ENCODE data around the gene PCCA.

DNA sequence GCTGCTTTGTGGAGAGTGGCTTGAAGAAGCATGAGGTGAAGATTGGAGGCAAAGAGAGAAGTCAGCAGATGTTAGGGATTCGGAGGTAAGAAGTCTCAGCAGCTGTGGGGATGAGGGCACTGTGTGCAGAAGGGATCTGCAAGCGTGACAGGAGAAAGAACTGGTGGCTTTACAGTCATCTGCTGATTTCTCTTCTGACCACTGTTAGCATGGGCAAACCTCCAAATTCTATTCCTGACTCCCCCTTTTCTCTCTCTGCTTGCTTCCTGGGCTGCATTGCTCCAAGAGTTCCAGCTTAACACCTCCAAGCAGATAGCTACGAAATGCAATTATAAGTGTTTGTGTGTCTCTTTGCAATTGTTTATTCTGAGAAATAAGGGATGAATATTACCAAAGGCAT is 340.1 kb downstream of the PCCA start:
- TF ChIP-seq, protein P1, sequence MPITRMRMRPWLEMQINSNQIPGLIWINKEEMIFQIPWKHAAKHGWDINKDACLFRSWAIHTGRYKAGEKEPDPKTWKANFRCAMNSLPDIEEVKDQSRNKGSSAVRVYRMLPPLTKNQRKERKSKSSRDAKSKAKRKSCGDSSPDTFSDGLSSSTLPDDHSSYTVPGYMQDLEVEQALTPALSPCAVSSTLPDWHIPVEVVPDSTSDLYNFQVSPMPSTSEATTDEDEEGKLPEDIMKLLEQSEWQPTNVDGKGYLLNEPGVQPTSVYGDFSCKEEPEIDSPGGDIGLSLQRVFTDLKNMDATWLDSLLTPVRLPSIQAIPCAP (CRISPR knock-in tag; IDR thresholded peaks at IDR 0.05; ENCODE audit: low read depth) = no peak
- TF ChIP-seq, protein P2, sequence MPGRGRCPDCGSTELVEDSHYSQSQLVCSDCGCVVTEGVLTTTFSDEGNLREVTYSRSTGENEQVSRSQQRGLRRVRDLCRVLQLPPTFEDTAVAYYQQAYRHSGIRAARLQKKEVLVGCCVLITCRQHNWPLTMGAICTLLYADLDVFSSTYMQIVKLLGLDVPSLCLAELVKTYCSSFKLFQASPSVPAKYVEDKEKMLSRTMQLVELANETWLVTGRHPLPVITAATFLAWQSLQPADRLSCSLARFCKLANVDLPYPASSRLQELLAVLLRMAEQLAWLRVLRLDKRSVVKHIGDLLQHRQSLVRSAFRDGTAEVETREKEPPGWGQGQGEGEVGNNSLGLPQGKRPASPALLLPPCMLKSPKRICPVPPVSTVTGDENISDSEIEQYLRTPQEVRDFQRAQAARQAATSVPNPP (CRISPR knock-in tag; IDR thresholded peaks at IDR 0.05) = no peak
- TF ChIP-seq ZFP36L2 (CRISPR knock-in tag; IDR thresholded peaks at IDR 0.05) (no peak), HDAC6 (IDR thresholded peaks at IDR 0.05; ENCODE audit: low read depth, low read length) (no peak), FOXM1 (CRISPR knock-in tag; IDR thresholded peaks at IDR 0.05) (no peak), ZNF501 (CRISPR knock-in tag; IDR thresholded peaks at IDR 0.05) (no peak)
- TF ChIP-seq, protein P3, sequence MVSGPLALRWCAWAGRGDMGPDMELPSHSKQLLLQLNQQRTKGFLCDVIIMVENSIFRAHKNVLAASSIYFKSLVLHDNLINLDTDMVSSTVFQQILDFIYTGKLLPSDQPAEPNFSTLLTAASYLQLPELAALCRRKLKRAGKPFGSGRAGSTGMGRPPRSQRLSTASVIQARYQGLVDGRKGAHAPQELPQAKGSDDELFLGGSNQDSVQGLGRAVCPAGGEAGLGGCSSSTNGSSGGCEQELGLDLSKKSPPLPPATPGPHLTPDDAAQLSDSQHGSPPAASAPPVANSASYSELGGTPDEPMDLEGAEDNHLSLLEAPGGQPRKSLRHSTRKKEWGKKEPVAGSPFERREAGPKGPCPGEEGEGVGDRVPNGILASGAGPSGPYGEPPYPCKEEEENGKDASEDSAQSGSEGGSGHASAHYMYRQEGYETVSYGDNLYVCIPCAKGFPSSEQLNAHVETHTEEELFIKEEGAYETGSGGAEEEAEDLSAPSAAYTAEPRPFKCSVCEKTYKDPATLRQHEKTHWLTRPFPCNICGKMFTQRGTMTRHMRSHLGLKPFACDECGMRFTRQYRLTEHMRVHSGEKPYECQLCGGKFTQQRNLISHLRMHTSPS (CRISPR knock-in tag; IDR thresholded peaks at IDR 0.05; ENCODE audit: low read depth) = no peak
